ENCODE results near the gene HPSE.

DNA sequence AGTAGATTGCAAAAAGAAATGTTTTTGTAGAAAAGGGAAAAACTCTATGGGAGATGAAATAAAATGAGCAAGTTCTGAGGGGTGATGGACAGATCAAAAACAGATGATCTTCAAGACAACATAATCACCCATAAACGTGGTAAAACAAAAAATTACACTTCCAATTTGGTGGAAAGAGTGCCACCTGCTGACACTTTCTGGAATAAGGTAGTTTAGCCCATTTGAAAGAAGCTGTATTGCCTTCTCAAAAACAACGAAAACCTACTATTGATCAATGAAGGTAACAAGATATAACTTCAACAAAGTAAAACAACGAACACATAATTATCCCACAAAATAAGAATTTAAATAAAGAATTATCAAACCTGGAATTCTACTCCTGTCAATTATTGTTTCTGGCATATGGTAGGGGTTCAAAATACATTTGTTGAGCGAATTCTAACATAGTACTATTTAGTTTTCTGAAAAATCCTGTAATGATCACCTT, 52.6 kb downstream of the HPSE start:
- TF ChIP-seq SP1 (IDR thresholded peaks at IDR 0.05) = no peak
- TF ChIP-seq NFRKB (IDR thresholded peaks at IDR 0.05) = no peak
- TF ChIP-seq BHLHE40 (IDR thresholded peaks at IDR 0.05; ENCODE audit: borderline replicate concordance) = no peak
- TF ChIP-seq TARDBP (IDR thresholded peaks at IDR 0.05) = no peak
- no peak for TF ChIP-seq FOXM1 (IDR thresholded peaks at IDR 0.05; ENCODE audit: borderline replicate concordance)
- TF ChIP-seq SUZ12 (IDR thresholded peaks at IDR 0.05) = no peak
